Cardiac muscle cell (in vitro differentiated cells and primary cell): ENCODE results near the gene ANKLE1. TPM values are rescaled to one million over a fixed set of nuclear protein-coding genes. Genes with fewer than 3 reads are reported as not detected.

Experiments used
- DNase-seq, 2 donors: peaks; one replicate each; pipeline versions ENCODE4 v3.0.0 to v3.0.0-alpha.2; 2010 to 2017; ENCODE audit warnings: low read depth in 1 of 2, low spot score in 1 of 2
- H3K27ac ChIP-seq: fragments of 200-600 bp; sonication (generic); 2 replicates; pipeline ENCODE4 v1.5.1; 2016
- H3K27me3 ChIP-seq: fragments of 200-600 bp; sonication (generic); 2 replicates; pipeline ENCODE4 v1.6.0; 2016; ENCODE audit warnings: control low read depth
- H3K36me3 ChIP-seq: fragments of 200-600 bp; sonication (generic); 2 replicates; pipeline ENCODE4 v1.5.1; 2016; ENCODE audit warnings: control low read depth
- H3K4me1 ChIP-seq: fragments of 200-600 bp; sonication (generic); 2 replicates; pipeline ENCODE4 v1.8.1; 2017; ENCODE audit warnings: low read depth, mild to moderate bottlenecking, mixed run types
- H3K4me3 ChIP-seq: fragments of 200-600 bp; sonication (generic); 2 replicates; pipeline ENCODE4 v1.5.1; 2016; ENCODE audit warnings: mild to moderate bottlenecking
- H3K9me3 ChIP-seq: fragments of 200-600 bp; sonication (generic); 2 replicates; pipeline ENCODE4 v1.5.1; 2017; ENCODE audit warnings: low read depth, mild to moderate bottlenecking, control low read depth
- CTCF ChIP-seq: IDR thresholded peaks from 2 replicates; pipeline ENCODE4 v1.5.1; 2012; ENCODE audit warnings: low read depth, mild to moderate bottlenecking, low read length
- polyA plus RNA-seq: library from polyadenylated mRNA; unstranded; fragments of >200 nt; fragmentation: Nextera tagmentation; extraction: Ambion mirVana; gene quantifications from 2 replicates; pipeline ENCODE4 v1.2.1, GENCODE V29; 2016
- total RNA-seq: library from RNA; depleted of rRNA; stranded (reverse); fragments of >200 nt; gene quantifications from 2 replicates; pipeline ENCODE4 v1.2.3, GENCODE V29; 2016

ANKLE1 gene
- total RNA-seq = 1.9 and 5.7 TPM in 2 replicates
- 1.1 and 3.3 TPM in 2 replicates for polyA plus RNA-seq

- no peaks in the 10 kb centered on the region for H3K9me3 ChIP-seq
- no peak for TF ChIP-seq CTCF
Observed at GRCh38 chr19:17281391-17282304, at the start of gene ANKLE1. ANKLE1 (plus strand) TSS chr19:17281901; CDS start chr19:17281921, 20 bp downstream.

GRCh38 chr19:17232258-17232657, 49.4 kb upstream of the ANKLE1 start:
- H3K4me1 ChIP-seq = peaks cover 13% of the 10 kb centered on the region
- DNase-seq = no peak
- H3K36me3 ChIP-seq = peaks cover 13% of the 10 kb centered on the region
- TF ChIP-seq CTCF = no peak
- no peak overlapping the region for H3K4me3 ChIP-seq
- H3K27me3 ChIP-seq = no peaks in the 10 kb centered on the region
- no peak overlapping the region for H3K27ac ChIP-seq
- H3K9me3 ChIP-seq = no peaks in the 10 kb centered on the region

More at GRCh38 chr19:17281391-17282304, at the start of gene ANKLE1:
- Histone ChIP-seq H3K36me3 (peaks cover 4% of the 10 kb centered on the region), H3K27me3 (peaks cover 13% of the 10 kb centered on the region), H3K4me1 (no peaks in the 10 kb centered on the region), H3K27ac (no peak within 1 kb of the TSS), H3K4me3 (peak within 1 kb of the TSS; percentile 8)
- DNase-seq = peak; percentile 36 to 50

GRCh38 chr19:17234911-17235299, 46.8 kb upstream of the ANKLE1 start:
- peak; percentile 48 to 52 for DNase-seq
- Histone ChIP-seq H3K27me3 (no peaks in the 10 kb centered on the region), H3K36me3 (peaks cover 22% of the 10 kb centered on the region), H3K4me1 (peaks cover 13% of the 10 kb centered on the region), H3K9me3 (no peaks in the 10 kb centered on the region), H3K27ac (peak overlapping the region; percentile 21), H3K4me3 (peak overlapping the region; percentile 9)
- no peak for TF ChIP-seq CTCF

DNA sequence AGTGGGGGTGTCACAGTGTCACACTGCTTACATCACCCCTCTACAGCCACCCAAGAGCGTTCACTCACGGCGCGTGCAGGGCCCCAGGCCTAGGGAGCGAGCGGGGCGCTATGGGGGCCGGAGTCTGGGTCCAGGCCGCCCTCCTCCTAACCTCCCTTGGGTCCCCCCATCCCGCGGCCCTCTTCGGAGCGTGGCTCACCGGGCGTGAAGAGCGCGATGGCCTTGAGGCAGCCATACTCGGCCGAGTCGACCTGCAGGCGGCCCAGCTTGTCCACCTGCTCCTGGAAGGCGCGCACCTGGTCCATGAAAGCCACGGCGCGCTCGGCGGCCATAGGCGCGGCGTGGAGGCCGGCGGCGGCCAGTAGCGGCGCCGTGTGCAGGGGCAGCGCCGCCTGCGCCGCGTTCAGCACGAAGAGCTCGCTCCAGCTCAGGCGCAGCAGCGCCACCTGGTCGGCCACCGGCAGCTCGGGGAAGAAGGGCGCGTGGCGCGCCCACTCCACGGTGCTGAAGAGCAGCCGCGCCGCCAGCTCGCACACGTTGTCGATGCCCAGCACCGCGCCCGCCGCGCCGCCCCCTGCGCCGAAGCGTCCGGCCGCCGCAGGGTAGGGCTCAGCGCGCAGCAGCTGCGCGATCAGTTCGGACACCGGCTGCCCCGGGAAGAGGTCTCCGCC, 46.3 kb upstream of the ANKLE1 start:
- Histone ChIP-seq H3K4me1 (peaks cover 13% of the 10 kb centered on the region), H3K4me3 (peak overlapping the region; percentile 9), H3K36me3 (peaks cover 22% of the 10 kb centered on the region), H3K27ac (peak overlapping the region; percentile 21), H3K9me3 (no peaks in the 10 kb centered on the region), H3K27me3 (no peaks in the 10 kb centered on the region)
- peak; percentile 43 for TF ChIP-seq CTCF
- DNase-seq = peak; percentile 78 to 84

DNA sequence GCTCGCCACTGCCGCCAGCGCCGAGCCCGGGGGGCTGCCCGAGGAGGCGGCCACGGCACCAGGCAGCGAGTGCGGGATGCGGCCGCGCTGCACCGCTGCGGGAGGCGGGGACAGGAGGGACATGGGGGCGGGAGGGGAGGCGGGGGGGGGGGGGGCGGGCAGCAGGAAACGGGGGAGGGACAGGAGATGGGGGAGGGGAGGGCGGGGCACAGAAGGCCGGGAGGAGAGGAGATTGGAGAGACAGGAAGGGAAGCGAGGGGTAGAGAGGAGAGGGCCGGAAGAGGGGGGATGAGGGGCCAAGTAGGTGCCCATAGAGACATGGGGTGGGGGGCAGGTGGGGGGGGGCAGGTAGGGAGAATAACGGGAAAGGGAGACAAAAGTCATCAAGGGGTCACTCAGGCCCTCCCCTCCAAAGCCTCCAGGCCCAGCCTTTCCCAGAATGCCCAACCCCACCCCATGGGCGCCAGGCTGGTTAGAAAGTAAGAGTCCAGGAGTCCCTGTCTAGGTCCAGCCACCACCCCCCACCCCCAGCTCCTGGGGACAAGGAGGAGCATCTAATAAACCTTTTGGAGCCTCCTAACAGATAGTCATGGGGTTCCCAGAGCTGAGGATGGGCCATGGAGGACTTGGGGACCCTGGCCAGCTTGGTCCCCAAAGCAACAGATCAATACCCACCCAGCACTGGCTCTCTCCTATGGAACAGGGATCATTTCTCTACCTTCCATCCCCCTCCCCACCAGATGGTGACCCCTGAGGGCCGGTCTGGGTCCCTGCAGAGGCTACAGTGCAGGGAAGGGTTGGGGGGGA, 45.5 kb upstream of the ANKLE1 start:
- Histone ChIP-seq H3K4me1 (peaks cover 13% of the 10 kb centered on the region), H3K9me3 (no peaks in the 10 kb centered on the region), H3K4me3 (peak overlapping the region; percentile 9), H3K27ac (peak overlapping the region; percentile 21), H3K27me3 (no peaks in the 10 kb centered on the region), H3K36me3 (peaks cover 22% of the 10 kb centered on the region)
- peak in 1 of 2 donors; percentile 51 for DNase-seq
- no peak for TF ChIP-seq CTCF
